Osteocyte (in vitro differentiated cells): ENCODE data around the gene ABTB1. TPM values are rescaled to one million over a fixed set of nuclear protein-coding genes. Genes with fewer than 3 reads are reported as not detected.

Experiments
- DNase-seq: peaks from one replicate; pipeline ENCODE4 v3.0.0; 2021; ENCODE audit warnings: mixed read lengths; ENCODE audit not compliant: unreplicated experiment; ENCODE audit errors: extremely low spot score
- H3K27ac Mint-ChIP-seq: one replicate; pipeline ENCODE4 v1.8.0; 2021; ENCODE audit warnings: mild to moderate bottlenecking, mixed read lengths; ENCODE audit not compliant: unreplicated experiment
- H3K27me3 Mint-ChIP-seq: one replicate; pipeline ENCODE4 v1.8.0; 2021; ENCODE audit warnings: mixed read lengths; ENCODE audit not compliant: unreplicated experiment
- H3K36me3 Mint-ChIP-seq: one replicate; pipeline ENCODE4 v1.8.0; 2021; ENCODE audit warnings: mixed read lengths; ENCODE audit not compliant: unreplicated experiment
- H3K4me1 Mint-ChIP-seq: one replicate; pipeline ENCODE4 v1.8.0; 2021; ENCODE audit warnings: mixed read lengths; ENCODE audit not compliant: unreplicated experiment
- H3K4me3 Mint-ChIP-seq: one replicate; pipeline ENCODE4 v1.8.0; 2021; ENCODE audit warnings: mild to moderate bottlenecking, moderate library complexity, mixed read lengths; ENCODE audit not compliant: unreplicated experiment
- H3K9me3 Mint-ChIP-seq: one replicate; pipeline ENCODE4 v1.8.0; 2021; ENCODE audit warnings: mixed read lengths; ENCODE audit not compliant: unreplicated experiment
- CTCF ChIP-seq: fragments of 200-600 bp; sonication (generic); IDR thresholded peaks from 2 replicates; pipeline ENCODE4 v1.5.0; 2021; ENCODE audit warnings: antibody characterized with exemption, mild to moderate bottlenecking, moderate library complexity
- total RNA-seq: library from RNA; stranded (reverse); gene quantifications from 2 replicates; pipeline ENCODE4 v1.2.1, GENCODE V29; 2021

The ABTB1 gene
- total RNA-seq, 1 donor from 2014 or later, result 73.4 TPM

GRCh38 chr3:127710155-127710941 is 37.6 kb downstream of the ABTB1 start:
- Mint-ChIP-seq H3K4me3 (no peak overlapping the region), H3K27ac (no peak overlapping the region), H3K9me3 (no peaks in the 10 kb centered on the region), H3K36me3 (peaks cover 14% of the 10 kb centered on the region), H3K27me3 (no peaks in the 10 kb centered on the region), H3K4me1 (peaks cover 51% of the 10 kb centered on the region)
- TF ChIP-seq CTCF, result no peak
- DNase-seq, result no peak

GRCh38 chr3:127711021-127711695 is 38.4 kb downstream of the ABTB1 start:
- H3K4me1 Mint-ChIP-seq, result peaks cover 49% of the 10 kb centered on the region
- DNase-seq, result no peak
- TF ChIP-seq CTCF, result no peak
- peaks cover 18% of the 10 kb centered on the region for H3K36me3 Mint-ChIP-seq
- H3K27ac Mint-ChIP-seq, result no peak overlapping the region
- no peaks in the 10 kb centered on the region for H3K27me3 Mint-ChIP-seq
- H3K4me3 Mint-ChIP-seq, result no peak overlapping the region
- no peaks in the 10 kb centered on the region for H3K9me3 Mint-ChIP-seq

GRCh38 chr3:127711896-127712295 is 39.1 kb downstream of the ABTB1 start:
- peaks cover 21% of the 10 kb centered on the region for H3K36me3 Mint-ChIP-seq
- no peak overlapping the region for H3K27ac Mint-ChIP-seq
- no peak for TF ChIP-seq CTCF
- H3K4me1 Mint-ChIP-seq, result peaks cover 42% of the 10 kb centered on the region
- no peak for DNase-seq
- no peaks in the 10 kb centered on the region for H3K27me3 Mint-ChIP-seq
- H3K9me3 Mint-ChIP-seq, result no peaks in the 10 kb centered on the region
- no peak overlapping the region for H3K4me3 Mint-ChIP-seq

- no peak overlapping the region for H3K27ac Mint-ChIP-seq
- peaks cover 36% of the 10 kb centered on the region for H3K4me1 Mint-ChIP-seq
- no peaks in the 10 kb centered on the region for H3K27me3 Mint-ChIP-seq
- no peaks in the 10 kb centered on the region for H3K9me3 Mint-ChIP-seq
- H3K36me3 Mint-ChIP-seq, result peaks cover 21% of the 10 kb centered on the region
- H3K4me3 Mint-ChIP-seq, result no peak overlapping the region
- DNase-seq, result no peak
- TF ChIP-seq CTCF, result no peak
These were observed 39.7 kb downstream of the ABTB1 start for GRCh38 chr3:127712461-127712860.
